AG10803 (cell line): ENCODE results near the gene NDUFB6.

Experiments
- DNase-seq: peaks from one replicate; pipeline ENCODE4 v3.0.0; 2010; ENCODE audit warnings: low read depth
- H3K4me3 ChIP-seq: 2 replicates; pipeline ENCODE4 v1.5.1; 2011; ENCODE audit warnings: mild to moderate bottlenecking, low read length, control low read depth
- TF ChIP-seq, protein P1 (sequence below): conservative IDR thresholded peaks from 2 replicates; pipeline ENCODE4 v1.5.1; 2011; ENCODE audit warnings: mild to moderate bottlenecking, low read length, control low read depth, inconsistent platforms

Gene NDUFB6

DNA sequence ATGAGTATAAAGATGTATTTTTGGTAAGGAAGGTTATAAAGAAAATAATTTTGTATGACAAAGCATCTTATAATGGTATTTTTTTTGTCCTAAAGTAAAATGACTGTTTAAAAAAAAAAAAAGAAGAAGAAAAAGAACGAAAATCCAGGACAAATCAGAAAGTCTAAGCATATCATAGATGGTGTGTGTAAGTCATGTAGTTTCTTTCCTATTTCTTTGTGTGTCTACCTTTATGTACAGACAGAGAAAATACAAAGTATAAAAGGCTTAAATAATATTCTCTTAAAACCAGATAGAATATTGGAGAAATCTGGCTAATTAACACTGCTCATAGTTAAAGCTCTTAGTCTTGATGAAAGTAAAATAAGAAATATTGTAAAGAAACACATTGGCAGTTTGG is 54.7 kb downstream of the NDUFB6 start:
- no peak for DNase-seq
- TF ChIP-seq, protein P1, sequence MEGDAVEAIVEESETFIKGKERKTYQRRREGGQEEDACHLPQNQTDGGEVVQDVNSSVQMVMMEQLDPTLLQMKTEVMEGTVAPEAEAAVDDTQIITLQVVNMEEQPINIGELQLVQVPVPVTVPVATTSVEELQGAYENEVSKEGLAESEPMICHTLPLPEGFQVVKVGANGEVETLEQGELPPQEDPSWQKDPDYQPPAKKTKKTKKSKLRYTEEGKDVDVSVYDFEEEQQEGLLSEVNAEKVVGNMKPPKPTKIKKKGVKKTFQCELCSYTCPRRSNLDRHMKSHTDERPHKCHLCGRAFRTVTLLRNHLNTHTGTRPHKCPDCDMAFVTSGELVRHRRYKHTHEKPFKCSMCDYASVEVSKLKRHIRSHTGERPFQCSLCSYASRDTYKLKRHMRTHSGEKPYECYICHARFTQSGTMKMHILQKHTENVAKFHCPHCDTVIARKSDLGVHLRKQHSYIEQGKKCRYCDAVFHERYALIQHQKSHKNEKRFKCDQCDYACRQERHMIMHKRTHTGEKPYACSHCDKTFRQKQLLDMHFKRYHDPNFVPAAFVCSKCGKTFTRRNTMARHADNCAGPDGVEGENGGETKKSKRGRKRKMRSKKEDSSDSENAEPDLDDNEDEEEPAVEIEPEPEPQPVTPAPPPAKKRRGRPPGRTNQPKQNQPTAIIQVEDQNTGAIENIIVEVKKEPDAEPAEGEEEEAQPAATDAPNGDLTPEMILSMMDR: no peak

DNA sequence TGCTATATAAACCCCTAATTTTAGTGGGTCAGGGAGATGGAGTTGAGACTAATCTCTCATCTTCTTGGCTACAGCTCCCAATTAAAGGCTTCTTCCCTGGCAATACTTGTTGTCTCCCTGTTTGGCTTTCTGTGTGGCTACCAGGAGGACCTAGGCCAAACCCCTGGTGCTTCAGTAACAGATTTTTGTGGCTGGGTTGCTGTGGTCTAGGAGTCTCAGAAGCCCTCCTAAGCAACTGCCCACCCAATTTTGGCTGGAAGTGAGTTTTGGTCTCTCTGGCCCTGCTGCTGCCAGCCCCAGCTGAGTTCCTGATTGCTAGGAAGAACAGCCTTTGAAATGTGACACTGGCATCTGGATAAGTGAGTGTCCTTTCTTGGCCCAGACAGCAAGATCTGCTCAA is 56.7 kb downstream of the NDUFB6 start:
- H3K4me3 ChIP-seq: no peak overlapping the region
- TF ChIP-seq, protein P1: no peak
- no peak for DNase-seq

More for the DNA sequence above, 54.7 kb downstream of the NDUFB6 start:
- no peak overlapping the region for H3K4me3 ChIP-seq

DNA sequence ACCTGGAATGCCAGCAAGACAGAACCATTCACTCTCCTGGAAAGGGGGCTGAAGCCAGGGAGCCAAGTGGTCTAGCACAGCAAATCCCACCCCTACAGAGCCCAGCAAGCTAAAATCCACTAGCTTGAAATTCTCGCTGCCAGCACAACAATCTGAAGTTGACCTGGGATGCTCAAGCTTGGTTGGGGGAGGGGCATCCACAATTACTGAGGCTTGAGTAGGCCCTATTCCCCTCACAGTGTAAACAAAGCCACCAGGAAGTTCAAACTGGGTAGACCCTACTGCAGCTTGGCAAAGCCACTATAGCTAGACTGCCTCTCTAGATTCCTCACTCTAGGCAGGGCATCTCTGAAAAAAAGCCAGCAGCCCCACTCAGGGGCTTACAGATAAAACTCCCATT is 64.2 kb downstream of the NDUFB6 start:
- H3K4me3 ChIP-seq: no peak overlapping the region
- no peak for DNase-seq
- TF ChIP-seq, protein P1: no peak

DNA sequence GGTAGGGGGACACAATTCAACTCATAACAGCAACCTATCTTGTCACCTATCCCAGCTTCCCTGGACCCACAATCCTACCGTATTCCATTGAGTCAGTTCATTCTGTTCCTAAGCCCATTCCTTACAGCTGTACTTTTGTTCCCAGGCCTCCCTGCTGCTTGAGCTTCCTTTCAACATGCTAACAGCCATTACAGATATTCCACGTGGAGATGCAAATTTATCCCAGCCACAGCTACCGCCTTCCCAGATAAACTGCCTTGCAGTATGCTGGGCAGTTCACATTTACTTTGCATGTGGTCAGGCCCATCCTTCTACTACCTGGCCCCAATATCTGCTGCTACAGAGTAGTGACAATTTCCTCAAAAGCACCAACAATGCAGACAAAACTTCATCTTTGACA is 70.0 kb downstream of the NDUFB6 start:
- TF ChIP-seq, protein P1: no peak
- H3K4me3 ChIP-seq: no peak overlapping the region
- no peak for DNase-seq
